Renal pelvis (tissue), 4 donors: Measurements from ENCODE around the gene OR5AU1. TPM values are rescaled to one million over a fixed set of nuclear protein-coding genes. Genes with fewer than 3 reads are reported as not detected.
"Not testable (repeated sequence)": the region's sequence is repeated elsewhere in the genome, so short reads cannot be mapped to it uniquely, and the experiment has no call there.

ENCODE experiments used
- DNase-seq: peaks from one replicate; pipeline ENCODE4 v3.0.0-alpha.2; 2013
- polyA plus RNA-seq, 3 donors: library from polyadenylated mRNA; unstranded; fragments of 120-200 nt; gene quantifications; one replicate each; pipeline ENCODE4 v1.2.1, GENCODE V29; 2013; ENCODE audit not compliant: insufficient read length in 3 of 3

Gene OR5AU1
- polyA plus RNA-seq, 3 donors: 0.01 to 0.13 (median 0.05) TPM

DNA sequence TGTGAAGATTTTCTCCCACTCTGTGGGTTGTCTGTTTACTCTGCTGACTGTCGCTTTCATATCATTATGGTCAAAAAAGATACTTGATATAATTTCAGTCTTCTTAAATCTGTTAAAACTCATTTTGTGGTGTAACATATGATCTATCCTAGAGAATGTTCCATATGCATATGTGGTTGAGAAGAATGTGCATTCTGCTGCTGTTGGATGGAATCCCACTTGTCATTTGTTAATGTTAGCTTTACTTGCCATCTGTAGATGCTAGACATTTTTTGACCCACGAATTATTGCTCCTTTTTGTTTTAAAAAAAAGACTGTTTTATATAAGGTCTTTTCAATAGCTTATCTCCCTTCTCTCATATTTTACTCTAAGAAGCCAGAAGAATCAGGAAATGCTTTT, 26.3 kb upstream of the OR5AU1 start:
- DNase-seq: no peak

DNA sequence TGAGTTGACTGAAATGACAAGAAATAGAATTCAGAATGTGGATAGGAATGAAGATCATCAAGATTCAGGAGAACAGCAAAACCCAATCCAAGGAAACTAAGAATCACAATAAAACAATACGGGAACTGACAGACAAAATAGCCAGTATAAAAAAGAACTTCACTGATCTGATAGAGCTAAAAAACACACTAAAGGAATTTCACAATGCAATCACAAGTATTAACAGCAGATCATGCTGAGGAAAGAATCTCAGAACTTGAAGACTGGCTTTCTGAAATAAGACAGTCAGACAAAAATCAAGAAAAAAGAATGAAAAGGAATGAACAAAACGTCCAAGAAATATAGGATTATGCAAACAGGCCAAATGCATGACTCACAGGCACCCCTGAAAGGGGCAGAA, 15.3 kb upstream of the OR5AU1 start:
- no peak for DNase-seq

DNA sequence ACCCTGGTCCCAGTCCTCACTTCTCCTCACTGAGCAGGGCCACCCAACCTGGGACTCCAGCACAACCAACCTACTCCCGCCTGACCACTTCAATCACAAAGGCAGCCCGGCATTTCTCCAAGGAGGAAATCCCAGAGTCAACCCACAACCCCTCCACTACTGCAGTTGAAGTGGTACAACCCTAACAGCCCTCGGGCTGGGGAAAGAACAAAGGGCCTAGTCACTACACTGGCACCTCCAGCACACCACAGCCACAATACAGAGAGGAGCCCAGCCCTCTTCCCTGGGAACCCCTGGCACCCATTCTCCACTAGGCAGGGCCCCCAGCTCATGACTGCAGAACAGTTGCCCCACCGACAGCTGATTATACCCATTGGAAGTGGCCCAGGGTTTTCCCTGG, 13.7 kb upstream of the OR5AU1 start:
- DNase-seq: no peak

DNA sequence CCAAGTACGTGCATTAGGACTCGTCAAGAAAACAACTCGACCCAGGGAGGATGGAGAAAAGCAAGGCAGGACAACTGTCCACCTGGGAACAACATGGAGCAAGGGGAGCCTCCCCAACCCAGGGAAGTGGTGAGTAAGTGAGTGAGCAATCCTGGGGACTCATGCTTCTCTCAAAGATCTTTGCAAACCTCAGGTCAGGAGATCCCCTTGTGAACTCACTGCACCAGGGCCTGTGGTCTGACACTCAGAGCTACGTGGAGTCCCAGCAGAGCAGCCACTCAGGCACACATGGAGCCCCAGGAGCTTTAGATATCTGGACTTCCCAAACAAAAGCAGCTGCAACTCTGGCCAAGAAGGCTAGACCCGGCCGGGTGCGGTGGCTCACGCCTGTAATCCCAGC, 12.2 kb upstream of the OR5AU1 start:
- no peak for DNase-seq

DNA sequence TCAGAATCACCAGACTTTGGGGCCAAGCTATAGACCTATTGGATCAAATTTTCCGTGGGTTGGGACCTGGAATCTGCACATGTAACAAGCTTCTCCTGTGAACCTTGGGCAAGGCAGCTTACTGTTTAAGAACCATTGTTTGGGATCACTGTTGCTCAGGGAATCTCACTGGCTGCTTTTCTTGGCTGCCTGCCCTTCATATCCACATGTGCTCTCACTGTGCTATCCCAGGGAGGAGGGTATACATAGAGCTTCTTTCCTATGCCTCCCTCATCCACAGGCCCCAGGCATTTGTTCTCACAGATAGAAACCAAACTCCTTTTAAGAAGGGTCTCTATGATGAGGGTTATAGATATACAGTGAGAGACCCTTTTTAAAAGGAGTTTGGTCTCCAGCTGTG, 9.8 kb upstream of the OR5AU1 start:
- not testable (repeated sequence) for DNase-seq

DNA sequence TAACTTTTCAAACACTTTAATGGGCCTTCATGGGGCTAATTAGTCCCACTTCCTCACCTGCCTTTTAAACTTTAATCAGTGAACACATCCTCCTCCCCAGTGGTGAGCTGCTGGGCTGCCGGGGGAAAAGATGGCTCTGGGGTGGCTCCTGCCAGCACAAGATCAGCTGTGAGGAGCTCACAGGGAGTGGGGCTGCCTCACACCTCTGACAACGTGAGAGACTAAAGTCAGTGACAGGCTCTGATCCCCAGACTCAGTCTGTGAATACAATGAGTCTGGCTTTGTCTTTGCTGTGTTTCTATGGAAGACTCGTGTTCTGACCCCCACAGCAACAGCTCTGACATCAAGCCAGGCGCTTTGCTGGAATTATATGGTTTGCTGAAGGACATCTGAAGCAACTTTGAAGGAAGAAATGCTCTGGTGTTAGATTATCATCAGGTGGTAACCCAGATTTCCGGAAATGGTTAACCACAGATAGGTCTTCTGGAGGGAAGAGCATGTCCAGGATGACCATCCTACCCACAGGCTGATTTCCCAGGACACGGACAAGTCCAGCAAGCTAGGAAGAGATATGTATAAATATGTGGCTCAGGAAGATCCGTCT, 9.2 kb upstream of the OR5AU1 start:
- not testable (repeated sequence) for DNase-seq

DNA sequence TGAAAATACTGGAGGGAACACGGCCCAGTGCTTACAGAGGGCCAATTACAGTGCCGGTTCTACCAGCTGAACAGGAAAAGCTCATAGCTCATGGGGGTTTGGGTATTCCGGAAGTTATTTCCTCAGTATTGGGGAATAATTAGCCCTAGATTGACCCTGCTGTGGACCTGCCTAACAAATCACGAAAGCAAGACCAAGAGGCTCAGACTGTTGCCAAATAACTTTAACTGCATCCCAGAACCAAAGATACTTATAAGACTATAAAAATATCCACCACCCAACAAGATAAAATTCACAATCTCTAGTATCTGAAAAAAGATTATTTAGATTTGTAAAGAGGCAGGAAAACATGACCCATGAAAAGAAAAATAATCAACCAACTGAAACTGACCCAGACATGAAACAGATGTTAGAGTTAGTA, 8.0 kb upstream of the OR5AU1 start:
- DNase-seq: peak; percentile 38

DNA sequence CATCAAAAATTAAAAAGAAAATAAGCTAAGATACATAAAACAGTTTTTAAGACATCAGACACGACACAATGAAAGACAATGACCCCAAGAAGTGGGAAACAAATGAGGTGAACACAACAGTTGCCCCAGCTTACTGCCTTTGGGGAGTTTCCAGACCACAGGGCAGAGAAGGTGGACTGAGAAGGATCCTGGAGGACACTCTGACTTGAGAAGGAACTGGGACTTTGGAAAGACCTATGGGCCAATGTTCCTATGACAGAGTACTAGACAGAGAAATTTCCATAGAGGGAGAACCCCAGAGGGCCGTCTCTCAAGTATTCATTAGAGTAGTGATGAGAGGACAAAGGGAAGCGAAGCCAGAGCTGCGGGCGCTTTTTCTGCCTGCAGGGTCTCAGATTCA, 6.2 kb upstream of the OR5AU1 start:
- no peak for DNase-seq

DNA sequence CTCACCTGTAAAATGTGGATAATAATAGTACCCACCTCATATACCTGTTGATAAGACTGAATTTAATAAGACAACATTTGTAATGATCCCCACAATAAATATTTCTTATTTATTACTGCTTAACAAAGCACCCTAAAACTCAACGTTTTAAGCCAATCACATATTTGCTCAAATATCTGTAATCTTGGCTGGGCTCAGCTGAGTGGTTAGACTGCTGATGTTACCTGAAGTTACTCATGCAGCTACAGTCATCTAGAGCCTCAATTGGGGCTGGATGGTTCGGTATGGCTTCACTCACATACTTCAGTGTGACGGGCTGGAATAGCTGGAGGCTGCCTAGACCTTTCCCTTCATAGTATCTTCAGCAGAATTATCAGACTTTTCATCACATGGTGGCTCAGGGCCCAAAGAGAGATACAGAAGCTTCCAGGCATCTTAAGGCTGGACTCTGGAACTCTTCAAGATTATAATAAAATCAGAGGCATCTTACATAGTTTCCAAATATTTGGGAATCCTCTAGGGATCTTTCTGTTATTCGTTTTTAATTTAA, 4.3 kb upstream of the OR5AU1 start:
- DNase-seq: no peak

DNA sequence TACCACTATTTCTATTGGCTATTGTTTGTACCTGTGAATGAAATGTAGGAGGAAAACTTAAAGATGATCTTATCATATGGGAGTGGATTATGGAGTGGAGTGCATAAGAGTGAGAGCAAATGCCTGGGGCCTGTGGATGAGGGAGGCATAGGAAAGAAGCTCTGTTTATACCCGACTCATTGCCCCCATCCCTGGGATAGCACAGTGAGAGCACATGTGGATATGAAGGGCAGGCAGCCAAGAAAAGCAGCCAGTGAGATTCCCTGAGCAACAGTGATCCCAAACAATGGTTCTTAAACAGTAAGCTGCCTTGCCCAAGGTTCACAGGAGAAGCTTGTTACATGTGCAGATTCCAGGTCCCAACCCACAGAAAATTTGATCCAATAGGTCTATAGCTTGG, 2.3 kb upstream of the OR5AU1 start:
- not testable (repeated sequence) for DNase-seq

DNA sequence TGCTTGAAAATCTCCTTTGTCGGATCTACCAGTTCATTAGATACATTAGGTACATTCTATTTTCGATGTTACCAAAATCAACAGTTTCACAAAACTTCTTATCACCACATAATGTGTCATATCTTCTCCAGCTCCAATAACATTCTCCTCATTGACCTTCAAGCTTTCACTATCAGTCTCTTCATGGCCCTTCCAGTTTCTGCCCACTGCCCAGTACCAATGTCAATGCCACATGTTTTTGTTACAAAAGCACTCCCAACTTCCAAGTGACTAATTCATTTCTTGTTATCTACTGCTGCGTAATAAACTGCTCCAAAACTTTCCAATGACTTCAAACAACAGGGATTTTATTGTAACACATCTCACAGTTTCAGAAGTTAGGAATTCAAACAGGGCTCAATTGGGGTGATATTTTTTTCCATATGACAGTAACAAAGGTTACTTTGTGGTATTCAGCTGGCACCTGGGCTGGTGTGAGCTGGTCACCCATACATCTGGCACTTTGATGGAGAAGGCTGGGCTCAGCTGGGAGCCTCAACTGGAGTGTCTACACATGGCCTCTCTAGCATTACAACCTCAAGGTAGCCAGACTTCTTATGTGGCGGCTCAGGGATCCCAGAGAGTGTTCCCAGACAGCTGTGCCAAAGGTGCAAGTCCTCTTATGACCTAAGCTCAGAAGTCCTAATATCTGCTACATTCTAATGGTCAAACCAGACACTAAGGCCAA, 6.1 kb downstream of the OR5AU1 start:
- DNase-seq: no peak

DNA sequence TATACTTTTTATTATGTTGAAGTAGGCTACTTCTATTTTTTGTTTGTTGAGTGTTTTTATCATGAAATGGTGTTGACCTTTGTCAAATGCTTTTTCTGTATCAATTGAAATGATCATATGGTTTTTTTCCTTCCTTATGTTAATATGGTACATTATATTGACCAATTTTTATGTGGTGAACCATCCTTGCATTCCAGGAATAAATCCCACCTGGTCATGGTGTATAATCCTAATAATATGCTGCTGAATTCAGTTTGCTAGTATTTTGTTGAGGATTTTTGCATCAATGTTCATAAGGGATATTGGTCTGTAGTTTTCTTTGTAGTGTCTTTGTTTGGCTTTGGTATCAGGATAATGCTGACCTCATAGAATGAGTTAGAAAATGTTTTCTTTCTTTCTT, 10.4 kb downstream of the OR5AU1 start:
- DNase-seq: no peak

DNA sequence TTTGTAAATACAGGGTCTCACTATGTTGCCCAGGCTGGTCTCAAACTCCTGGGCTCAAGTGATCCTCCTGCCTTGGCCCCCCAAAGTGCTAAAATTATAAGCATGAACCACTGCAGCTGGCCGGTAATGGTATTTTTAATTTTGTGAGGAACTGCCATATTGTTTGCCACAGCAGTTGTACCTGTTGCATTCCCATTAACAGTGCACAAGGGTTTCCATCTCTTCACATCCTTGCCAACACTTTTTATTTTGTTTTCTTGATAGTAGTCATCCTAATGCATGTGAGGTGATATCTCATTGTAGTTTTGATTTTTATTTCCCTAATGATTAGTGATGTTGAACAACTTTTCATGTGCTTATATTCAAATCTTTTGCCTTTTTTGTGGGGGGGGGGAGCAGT, 13.5 kb downstream of the OR5AU1 start:
- no peak for DNase-seq

DNA sequence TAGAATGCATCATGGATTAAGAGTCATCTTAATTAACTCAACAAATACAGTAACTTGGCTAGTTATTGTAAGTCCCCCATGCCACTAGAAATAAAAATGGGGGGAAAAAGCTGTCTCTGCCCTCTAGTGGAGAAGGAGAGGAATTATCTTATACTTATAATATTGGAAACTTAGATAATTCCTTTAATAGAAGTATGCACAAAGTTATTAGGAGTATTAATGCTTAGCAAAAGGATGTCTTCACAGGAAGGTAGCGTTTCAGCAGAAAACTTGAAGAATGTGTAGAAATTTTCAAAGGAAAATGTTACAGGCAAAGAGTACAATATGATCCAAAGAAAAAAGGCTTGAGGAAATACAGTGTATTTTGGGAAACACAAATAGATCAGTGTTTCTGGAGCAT, 19.8 kb downstream of the OR5AU1 start:
- DNase-seq: no peak

DNA sequence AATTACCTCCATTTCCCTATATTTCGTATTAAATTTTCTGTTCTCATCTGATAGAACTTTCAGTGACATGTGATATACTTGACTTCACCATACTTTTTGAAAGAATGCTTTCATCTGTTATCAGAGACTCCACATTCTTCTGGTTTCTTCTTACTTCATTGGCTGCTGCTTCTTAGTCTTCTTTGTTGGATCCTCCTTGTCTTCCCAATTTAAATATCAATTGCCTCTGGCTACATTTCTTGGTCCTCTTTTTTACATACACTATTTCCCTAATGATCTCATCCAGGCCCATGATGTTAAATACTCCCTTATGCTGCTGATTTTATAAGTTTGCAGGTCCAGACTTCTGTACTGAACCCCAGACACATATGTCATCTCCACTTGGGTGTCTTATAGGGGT, 22.0 kb downstream of the OR5AU1 start:
- no peak for DNase-seq

DNA sequence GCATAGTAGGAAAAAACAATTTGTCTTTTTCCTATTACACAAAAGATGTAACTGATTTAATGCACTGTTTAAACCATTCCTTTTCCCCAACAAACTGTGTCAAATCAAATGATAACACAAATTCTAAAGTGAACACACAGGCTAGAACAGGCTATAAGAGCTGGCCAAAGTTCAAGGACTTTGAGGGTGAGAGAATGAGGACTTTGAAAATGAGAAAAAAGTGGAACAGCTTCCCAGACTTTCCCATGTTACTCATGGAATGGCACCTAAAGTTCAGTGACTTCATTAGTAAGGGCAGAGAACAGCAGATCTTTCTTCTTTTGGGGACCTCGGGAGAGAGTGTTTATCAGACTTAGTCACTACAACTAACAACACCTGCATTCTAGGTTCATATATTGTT, 32.4 kb downstream of the OR5AU1 start:
- no peak for DNase-seq

DNA sequence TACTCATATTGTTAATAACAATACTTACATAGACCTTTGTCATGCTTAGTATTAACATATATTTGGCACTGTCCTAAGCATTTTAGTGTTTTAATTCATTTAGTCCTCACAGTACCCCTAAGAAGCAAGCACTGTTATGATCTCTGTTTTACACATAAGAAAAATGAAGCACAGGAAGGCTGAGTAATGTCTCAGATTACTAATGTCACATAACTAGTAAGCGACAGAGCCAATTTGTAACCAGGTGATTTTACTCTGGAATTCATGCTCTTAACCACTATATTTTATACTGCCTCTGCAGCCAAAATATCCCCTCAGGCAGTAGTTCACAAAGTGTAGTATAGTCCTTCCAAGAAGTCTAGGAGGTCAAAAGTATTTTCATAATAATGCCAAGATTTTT, 34.7 kb downstream of the OR5AU1 start:
- DNase-seq: no peak

DNA sequence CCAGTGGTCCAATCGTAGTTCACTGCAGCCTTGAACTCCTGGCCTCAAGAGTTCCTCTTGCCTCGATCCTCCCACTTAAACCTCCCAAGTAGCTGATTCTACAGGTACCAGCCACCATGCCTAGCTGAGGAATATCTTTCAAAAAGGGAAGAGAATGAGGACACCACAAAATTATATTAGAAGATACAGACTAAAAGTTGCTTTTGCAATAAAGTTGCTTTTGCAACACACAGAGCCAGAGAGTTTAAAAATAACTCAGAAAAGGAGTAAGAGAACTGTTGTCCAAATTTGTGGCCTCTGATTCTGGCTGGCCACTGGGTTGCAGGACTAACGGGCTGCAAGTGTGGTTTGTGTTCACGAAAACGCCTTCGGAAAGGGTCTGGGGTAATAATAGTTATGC, 35.2 kb downstream of the OR5AU1 start:
- no peak for DNase-seq

DNA sequence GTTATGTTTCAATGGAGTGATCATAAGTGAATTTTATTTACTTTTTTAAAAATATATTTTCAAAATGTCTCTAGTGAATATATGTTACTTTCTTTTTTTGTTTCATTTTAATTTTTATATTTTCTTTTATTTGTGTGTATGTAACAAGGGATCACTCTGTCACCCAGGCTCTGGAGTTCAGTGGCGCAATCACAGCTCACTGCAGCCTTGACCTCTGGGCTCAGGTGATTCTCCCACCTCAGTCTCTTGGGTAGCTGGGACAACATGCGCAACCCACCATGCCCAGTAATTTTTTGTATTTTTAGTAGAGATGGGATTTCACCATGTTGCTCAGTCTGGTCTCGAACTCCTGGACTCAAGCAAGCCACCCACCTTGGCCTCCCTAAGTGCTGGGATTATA, 36.9 kb downstream of the OR5AU1 start:
- DNase-seq: no peak

DNA sequence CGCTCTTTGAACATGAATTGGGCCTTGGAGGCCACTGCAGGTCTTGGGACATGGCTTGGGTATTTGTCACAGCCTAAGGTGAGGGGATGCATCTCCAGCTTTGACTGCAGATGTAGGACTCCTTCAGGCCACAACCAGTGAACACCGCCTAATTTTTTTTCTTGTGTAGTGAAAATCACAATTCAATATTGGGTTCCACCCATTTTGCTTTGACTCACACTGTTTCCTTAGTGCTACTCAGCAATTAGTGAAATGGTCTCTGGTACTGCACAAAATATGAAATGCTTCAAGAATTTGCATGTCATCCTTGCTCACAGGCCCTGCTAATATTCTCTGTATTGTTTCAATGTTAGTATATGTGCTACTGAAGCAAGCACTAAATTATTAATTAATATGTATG, 42.5 kb downstream of the OR5AU1 start:
- DNase-seq: no peak

DNA sequence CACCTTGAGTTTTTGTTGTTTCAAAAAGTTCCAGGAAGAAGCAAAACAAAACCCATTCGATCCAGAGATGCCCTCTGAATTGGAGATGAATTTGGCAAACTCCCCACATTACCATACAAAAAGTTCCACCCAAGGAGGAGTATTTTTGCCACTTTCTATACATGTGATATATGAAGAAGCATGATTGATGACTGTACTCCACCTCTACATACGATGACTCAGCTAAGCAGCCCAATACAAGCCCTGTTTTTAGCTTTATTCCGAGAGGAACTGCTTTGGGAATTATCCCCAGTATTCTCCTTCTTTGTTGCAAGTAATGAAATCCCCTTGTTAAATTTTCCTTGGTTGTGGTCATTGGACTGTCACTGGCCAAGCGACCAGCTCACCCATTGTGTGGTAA, 43.6 kb downstream of the OR5AU1 start:
- DNase-seq: no peak

DNA sequence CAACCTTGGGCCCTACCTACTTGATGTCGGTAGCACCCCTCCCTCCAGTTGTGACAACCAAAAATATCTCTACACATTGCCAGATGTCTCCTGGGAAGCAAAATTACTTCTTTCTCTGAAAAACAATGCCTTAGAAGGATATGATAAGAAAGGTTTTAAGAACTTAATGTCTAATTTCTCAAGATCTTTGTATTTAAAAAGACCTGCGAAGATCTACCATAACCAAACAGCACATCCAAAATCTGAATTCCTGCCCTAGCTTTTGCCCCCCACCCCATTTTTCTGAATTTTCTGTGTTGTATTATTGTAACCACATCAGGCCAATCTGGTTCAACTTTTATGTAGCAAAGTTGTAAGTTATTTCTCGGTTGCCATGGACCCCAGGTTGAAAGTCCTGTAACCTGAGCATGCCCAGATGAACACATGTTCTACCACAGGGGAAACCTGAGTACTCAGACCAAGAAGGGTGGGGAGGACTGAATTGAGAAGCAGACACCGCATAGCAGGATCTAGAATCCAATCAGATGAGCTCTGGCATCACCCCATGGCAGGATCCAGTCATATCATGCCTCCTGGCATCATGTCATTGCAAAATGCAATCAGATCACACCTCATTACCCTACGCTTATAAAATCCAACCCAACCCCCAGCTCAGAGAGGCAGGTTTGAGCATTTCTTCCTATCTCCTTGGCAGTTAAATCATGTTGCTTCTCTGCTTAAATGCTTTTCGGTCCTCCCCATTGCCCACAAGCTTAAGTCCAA, 46.3 kb downstream of the OR5AU1 start:
- DNase-seq: no peak

DNA sequence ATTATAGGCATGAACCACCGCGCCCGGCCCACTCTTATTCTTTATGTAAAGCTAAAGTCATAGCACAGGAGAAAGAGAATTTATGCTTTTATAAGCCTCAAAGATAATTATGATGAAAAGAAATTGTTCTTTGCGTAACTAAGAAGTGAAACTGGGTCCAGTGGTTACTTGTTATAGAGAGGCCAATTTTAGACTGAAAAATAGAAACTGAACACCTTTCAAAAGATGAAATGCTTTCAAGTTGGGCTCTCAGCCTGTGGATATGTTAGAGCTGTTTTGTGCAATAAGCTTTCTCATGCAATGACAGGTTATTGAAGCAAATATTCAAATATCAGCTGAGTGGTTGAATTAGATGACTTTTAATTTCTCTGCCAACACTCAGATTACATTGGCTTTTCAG, 47.1 kb downstream of the OR5AU1 start:
- no peak for DNase-seq
